GM18507 (cell line): ENCODE data around the gene FN3KRP.
"Not testable (repeated sequence)": the region's sequence is repeated elsewhere in the genome, so short reads cannot be mapped to it uniquely, and the experiment has no call there.

Source experiments
- DNase-seq: peaks from one replicate; pipeline ENCODE4 v3.0.0; 2011; ENCODE audit warnings: low read depth; ENCODE audit not compliant: insufficient read length; ENCODE audit errors: extremely low spot score
- FAIRE-seq: peaks from 2 replicates; lab custom pipeline; 2011; peaks lifted over from hg19 to GRCh38; lab: Jason Lieb, UNC

FN3KRP gene

GRCh38 chr17:82767041-82767754 is 50.7 kb downstream of the FN3KRP start:
- FAIRE-seq (no peak), DNase-seq (no peak)

- FAIRE-seq (no peak), DNase-seq (no peak)
Measured at GRCh38 chr17:82769041-82769440, 52.5 kb downstream of the FN3KRP start.

GRCh38 chr17:82772026-82772425 is 55.5 kb downstream of the FN3KRP start:
- FAIRE-seq (no peak), DNase-seq (no peak)

- DNase-seq, FAIRE-seq: not testable (repeated sequence)
Measured at GRCh38 chr17:82774456-82774855, 58.0 kb downstream of the FN3KRP start.

GRCh38 chr17:82775001-82775823 is 58.7 kb downstream of the FN3KRP start:
- DNase-seq (no peak), FAIRE-seq (no peak)

- DNase-seq (no peak), FAIRE-seq (peak; percentile 90)
Measured at GRCh38 chr17:82776454-82776853, 59.9 kb downstream of the FN3KRP start.
